HG03025 (cell line): ENCODE measurements around the gene NMNAT1.
"Not testable (repeated sequence)": the region's sequence is repeated elsewhere in the genome, so short reads cannot be mapped to it uniquely, and the experiment has no call there.

ENCODE experiments used
- ATAC-seq: cut with Tn5 transposase; IDR thresholded peaks from one replicate; pipeline ENCODE4 v1.9.1; 2021; ENCODE audit warnings: mild to moderate bottlenecking, moderate library complexity; ENCODE audit not compliant: unreplicated experiment, low FRiP score

The NMNAT1 gene

DNA sequence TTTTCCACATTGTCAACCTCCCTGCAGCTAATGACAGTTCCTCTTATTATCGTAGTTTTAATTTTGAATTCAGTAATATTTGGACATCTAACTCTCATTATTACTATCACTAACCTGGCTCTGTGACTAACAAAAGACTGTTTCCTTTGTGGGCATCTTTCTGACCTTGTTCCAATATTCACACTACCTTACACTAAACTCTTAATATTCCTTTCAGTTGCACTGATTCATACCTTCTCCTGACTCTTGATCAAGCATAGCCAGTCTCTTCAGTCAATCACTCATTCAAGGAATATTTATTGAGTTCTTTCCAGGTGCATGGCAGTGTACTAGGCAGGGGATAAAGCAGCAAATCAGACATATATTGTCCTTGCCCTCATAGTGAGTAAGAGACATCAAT, 25.4 kb upstream of the NMNAT1 start:
- no peak for ATAC-seq

GRCh38 chr1:9920606-9921005, 22.7 kb upstream of the NMNAT1 start:
- no peak for ATAC-seq

- ATAC-seq = no peak
These were observed 20.9 kb upstream of the NMNAT1 start for GRCh38 chr1:9922342-9922741.

- no peak for ATAC-seq
These were observed 16.0 kb upstream of the NMNAT1 start for GRCh38 chr1:9927259-9927658.

DNA sequence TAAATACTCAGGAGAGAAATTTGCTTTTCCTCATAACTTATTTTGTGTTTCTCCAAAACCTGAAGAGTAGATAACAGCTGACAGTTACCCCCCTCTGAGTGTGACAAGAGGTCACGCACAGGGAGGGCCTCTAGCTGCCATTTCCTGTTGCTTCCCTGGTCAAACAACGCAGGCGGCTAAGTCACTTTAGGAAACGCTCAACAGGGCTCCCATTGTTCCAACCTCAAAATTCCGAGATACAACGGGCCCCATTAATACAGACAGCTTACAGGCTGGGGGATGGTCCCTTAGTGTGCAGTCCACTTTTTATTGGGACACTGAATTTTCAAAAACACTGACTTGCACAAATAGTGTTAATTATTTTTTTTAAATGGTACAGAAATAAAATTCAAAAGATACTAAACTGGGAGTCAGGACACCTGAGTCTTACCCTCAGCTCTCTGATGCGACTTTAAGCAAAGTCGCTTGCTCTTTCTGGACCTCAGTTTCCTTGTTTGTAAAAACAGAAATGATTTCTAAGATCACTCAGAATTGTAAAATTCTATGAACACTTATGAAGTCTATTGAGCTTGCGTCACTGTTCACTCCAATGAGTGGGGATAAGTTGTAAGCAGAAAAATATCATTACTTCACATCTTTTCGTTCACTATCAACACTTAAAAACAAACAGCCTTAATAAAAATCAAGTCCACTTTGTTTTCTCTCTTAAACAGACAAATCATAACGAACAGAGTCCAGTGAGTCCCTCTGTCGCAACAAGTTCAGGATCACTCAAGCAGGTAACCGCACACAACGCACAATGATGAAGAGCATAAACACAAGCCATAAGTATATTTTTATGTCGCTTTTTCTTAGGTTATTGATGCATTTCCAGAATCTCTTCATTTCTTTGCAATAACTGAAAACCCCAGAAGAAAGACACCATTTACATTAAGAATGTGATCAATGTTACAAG, 13.6 kb upstream of the NMNAT1 start:
- no peak for ATAC-seq

- no peak for ATAC-seq
These were observed 806 bp upstream of the NMNAT1 start for GRCh38 chr1:9942399-9942938.

GRCh38 chr1:9946315-9946714, 3.0 kb downstream of the NMNAT1 start:
- no peak for ATAC-seq

DNA sequence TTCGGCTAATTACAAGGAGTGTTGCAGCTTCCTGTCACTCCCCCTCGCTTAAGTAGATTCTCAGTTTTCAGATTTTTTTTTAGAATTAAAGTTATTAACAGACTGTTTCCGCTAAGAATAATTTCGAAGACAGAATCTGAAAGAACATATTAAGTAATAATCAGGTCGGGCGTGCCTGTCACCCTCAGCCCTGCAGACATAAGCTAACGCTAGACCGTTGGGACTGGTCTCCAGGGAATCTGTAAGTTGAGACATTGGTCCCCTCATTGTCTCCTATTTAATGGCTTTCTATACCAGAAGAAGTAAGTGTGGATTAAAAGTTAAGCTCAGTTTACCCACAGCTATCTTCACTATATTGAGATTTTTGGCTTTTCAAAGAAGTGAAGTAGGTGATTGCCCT, 14.5 kb downstream of the NMNAT1 start:
- no peak for ATAC-seq

- no peak for ATAC-seq
These were observed 16.7 kb downstream of the NMNAT1 start for GRCh38 chr1:9960011-9960410.

GRCh38 chr1:9960706-9961562, 17.7 kb downstream of the NMNAT1 start:
- ATAC-seq = no peak

DNA sequence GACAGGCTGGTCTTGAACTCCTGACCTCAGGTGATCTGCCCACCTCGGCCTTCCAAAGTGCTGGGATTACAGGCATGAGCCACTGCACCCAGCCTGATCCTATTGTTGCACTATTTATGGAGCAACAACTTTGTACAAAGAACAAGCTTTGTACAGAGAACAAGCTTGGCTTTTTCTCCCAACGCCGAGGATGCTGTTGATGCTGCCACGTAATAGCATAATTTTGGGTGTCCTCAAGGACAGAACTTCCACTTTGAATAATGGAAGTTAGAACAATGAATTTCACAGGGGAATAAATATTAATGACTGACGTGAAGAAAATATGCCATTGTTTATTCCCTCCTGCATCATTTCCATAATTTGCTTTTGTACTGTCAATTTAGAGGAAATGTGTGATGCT, 41.0 kb downstream of the NMNAT1 start:
- ATAC-seq = no peak

DNA sequence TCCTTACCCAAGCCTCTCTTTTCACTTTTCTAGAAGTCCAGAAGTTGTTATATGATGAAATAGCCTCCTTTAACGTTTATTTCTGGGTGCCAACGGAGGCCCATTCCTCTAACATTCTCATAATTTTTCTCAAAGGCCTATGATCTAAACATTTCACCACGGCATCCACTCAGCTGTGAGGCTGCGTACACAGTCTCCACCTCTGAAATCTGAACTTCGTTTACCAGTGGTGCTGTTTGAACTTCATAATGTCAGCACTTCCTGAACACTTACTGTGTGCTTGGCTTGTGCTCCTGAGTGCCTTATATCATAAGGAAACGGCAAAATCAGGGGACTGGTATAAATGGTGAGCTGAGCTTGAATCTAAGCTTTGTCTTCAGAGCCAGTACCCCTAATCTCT, 41.7 kb downstream of the NMNAT1 start:
- no peak for ATAC-seq

DNA sequence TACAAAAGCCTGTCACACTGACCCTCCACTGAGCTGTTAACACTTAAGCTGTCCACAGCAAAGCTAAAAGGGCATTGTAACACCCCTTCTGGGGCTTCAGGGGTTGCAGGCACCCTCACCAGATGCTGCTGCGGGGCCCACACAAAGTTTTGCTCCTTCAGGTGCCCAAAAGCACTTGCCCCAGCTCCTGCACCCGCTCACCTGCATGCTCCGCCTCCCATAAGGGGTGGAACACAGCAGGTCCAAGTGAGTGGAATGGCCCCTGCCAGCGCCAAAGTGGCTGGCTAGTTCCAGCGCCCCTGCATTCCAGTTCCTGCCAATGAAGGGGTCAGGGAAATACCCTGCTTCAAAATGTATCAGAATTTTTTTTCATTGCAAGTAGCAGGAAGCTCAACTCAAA, 46.5 kb downstream of the NMNAT1 start:
- no peak for ATAC-seq

GRCh38 chr1:9990944-9991343, 47.7 kb downstream of the NMNAT1 start:
- no peak for ATAC-seq

- no peak for ATAC-seq
These were observed 49.6 kb downstream of the NMNAT1 start for GRCh38 chr1:9992910-9993309.

GRCh38 chr1:9993561-9994075, 50.3 kb downstream of the NMNAT1 start:
- no peak for ATAC-seq

DNA sequence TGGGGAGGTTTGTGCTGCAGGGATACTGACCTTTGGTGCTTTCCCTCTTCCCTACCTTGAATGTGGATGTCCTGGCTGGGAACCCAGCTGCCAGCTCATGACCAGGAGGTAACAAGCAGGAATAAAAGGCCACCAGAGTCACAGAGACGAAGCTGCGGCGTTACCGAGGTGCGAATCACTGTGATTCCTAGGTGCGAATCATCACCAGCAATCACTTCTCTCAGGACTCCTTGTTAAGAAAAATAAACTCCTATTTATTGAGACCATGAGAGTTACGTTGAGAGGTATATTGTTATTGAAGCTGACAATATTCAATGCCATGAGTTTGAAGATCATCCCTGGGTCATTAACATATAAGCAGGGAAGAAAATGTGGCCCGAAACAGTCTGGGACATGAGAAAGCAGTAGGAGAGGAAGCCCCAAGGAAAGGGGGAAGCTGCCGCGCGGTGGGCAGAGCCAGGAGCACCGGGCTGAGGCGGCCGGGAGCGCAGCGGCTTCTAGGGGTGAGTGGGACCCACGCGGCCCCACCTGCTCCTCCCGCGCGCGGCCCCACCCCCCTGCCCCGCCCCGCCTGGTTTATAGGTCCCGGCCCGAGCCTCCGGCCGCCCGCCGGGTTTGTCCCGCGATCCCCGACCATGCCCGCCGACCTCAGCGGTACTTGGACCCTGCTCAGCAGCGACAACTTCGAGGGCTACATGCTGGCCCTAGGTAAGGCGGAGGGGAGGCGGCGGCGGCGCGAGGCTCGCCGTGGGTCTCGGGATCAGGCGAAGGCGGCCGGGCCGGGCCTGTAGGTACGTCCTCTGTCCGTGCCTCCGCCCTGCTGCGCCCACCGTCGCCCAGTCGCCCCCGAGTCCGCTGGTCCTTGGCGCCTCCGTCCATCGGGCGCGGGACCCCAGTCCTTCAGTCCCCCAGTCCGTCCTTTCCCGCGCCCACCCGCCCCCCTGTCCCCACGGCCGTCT, 53.6 kb downstream of the NMNAT1 start, which contains the start of gene RBP7:
RBP7 (plus strand) TSS at position 605 of the 959 bp plus-strand sequence; CDS start at position 636, 31 bp downstream.
- ATAC-seq = no peak

GRCh38 chr1:10001016-10001665, 57.9 kb downstream of the NMNAT1 start:
- no peak for ATAC-seq

DNA sequence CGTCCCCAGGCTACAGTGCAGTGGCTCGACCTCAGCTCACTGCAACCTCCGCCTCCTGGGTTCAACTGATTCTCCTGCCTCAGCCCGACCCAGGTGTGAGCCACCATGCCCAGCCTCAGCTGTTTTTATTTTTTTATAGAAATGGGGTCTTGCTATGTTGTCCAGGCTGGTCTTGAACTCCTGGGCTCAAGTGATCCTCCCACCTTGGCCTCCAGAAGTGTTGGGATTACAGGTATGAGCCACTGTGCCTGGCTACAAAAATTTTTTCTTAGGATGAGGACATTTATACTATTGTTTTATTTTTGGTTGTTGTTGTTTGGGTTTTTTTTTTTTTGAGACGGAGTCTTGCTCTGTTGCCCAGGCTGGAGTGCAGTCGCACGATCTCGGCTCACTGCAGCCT, 62.0 kb downstream of the NMNAT1 start:
- not testable (repeated sequence) for ATAC-seq
